HG03196 (cell line): Measurements from ENCODE around the gene TDRD15.
"Not testable (repeated sequence)": the region's sequence is repeated elsewhere in the genome, so short reads cannot be mapped to it uniquely, and the experiment has no call there.

Experiments used
- ATAC-seq: cut with Tn5 transposase; IDR thresholded peaks from one replicate; pipeline ENCODE4 v1.9.1; 2021; ENCODE audit not compliant: unreplicated experiment

Gene TDRD15

GRCh38 chr2:21123473-21124393 lies at the start of gene TDRD15:
Gene TDRD15, plus strand, starts transcription at chr2:21123968. Its CDS starts 13,500 bp downstream, at chr2:21137468.
- ATAC-seq = no peak

- ATAC-seq = no peak
Measured at GRCh38 chr2:21078296-21078695, 45.5 kb upstream of the TDRD15 start.

- ATAC-seq = no peak
Measured at GRCh38 chr2:21083482-21083881, 40.3 kb upstream of the TDRD15 start.

GRCh38 chr2:21084401-21084800 lies 39.4 kb upstream of the TDRD15 start:
- ATAC-seq = no peak

- no peak for ATAC-seq
Measured at GRCh38 chr2:21092308-21092869, 31.4 kb upstream of the TDRD15 start.

GRCh38 chr2:21095178-21095577 lies 28.6 kb upstream of the TDRD15 start:
- no peak for ATAC-seq

- ATAC-seq = no peak
Measured at GRCh38 chr2:21095714-21096113, 28.1 kb upstream of the TDRD15 start.

- no peak for ATAC-seq
Measured at GRCh38 chr2:21096458-21096857, 27.3 kb upstream of the TDRD15 start.

GRCh38 chr2:21097331-21097730 lies 26.4 kb upstream of the TDRD15 start:
- ATAC-seq = no peak

GRCh38 chr2:21098294-21098693 lies 25.5 kb upstream of the TDRD15 start:
- ATAC-seq = no peak

GRCh38 chr2:21099281-21099907 lies 24.4 kb upstream of the TDRD15 start:
- no peak for ATAC-seq

GRCh38 chr2:21101514-21102155 lies 22.1 kb upstream of the TDRD15 start:
- not testable (repeated sequence) for ATAC-seq

GRCh38 chr2:21102356-21102755 lies 21.4 kb upstream of the TDRD15 start:
- ATAC-seq = no peak

GRCh38 chr2:21103274-21103891 lies 20.4 kb upstream of the TDRD15 start:
- ATAC-seq = no peak

- no peak for ATAC-seq
Measured at GRCh38 chr2:21104030-21104660, 19.6 kb upstream of the TDRD15 start.

- no peak for ATAC-seq
Measured at GRCh38 chr2:21111012-21111411, 12.8 kb upstream of the TDRD15 start.

- ATAC-seq = no peak
Measured at GRCh38 chr2:21117688-21118087, 6.1 kb upstream of the TDRD15 start.

GRCh38 chr2:21118302-21118920 lies 5.4 kb upstream of the TDRD15 start:
- ATAC-seq = no peak

GRCh38 chr2:21131861-21132260 lies 8.1 kb downstream of the TDRD15 start:
- no peak for ATAC-seq

- ATAC-seq = no peak
Measured at GRCh38 chr2:21135585-21135984, 11.8 kb downstream of the TDRD15 start.
